Breast epithelium (tissue), 4 donors: Measurements from ENCODE around the gene ARHGEF12. TPM values are rescaled to one million over a fixed set of nuclear protein-coding genes. Genes with fewer than 3 reads are reported as not detected.

Source experiments
- DNase-seq, 2 donors: peaks; one replicate each; pipeline ENCODE4 v3.0.0-alpha.2; 2019; ENCODE audit warnings: low spot score in 2 of 2
- H3K27ac ChIP-seq, 2 donors: fragments of 200-600 bp; sonication (generic) in 1 of 2; one replicate each; pipeline ENCODE4 v1.5.1; 2016 to 2019; ENCODE audit warnings: mild to moderate bottlenecking in 1 of 2
- H3K27me3 ChIP-seq, 2 donors: fragments of 200-600 bp; sonication (generic) in 1 of 2; one replicate each; pipeline versions ENCODE4 v1.5.1 to v1.6.0; 2017 to 2019; ENCODE audit warnings: control low read depth in 1 of 2, mild to moderate bottlenecking in 1 of 2
- H3K36me3 ChIP-seq: fragments of 200-600 bp; one replicate; pipeline ENCODE4 v1.5.1; 2019
- H3K4me1 ChIP-seq, 2 donors: fragments of 200-600 bp; sonication (generic); one replicate each; pipeline ENCODE4 v1.5.1; 2016 to 2019; ENCODE audit warnings: control low read depth in 1 of 2
- H3K4me3 ChIP-seq, 3 donors: fragments of 200-600 bp; sonication (generic); 1 replicate in 2 of 3; 2 replicates in 1 of 3; pipeline ENCODE4 v1.5.1; 2016 to 2019; ENCODE audit warnings: mild to moderate bottlenecking in 3 of 3, moderate library complexity in 2 of 3
- H3K9me3 ChIP-seq, 2 donors: fragments of 200-600 bp; sonication (generic) in 1 of 2; one replicate each; pipeline ENCODE4 v1.5.1; 2016 to 2019; ENCODE audit warnings: control low read depth in 1 of 2
- CTCF ChIP-seq, 3 donors: fragments of 450-650 bp; IDR thresholded peaks; one replicate each; pipeline ENCODE4 v1.5.1; 2016 to 2017; ENCODE audit warnings: antibody characterized with exemption in 3 of 3, mild to moderate bottlenecking in 3 of 3, moderate library complexity in 3 of 3
- POLR2A ChIP-seq: fragments of 450-650 bp; IDR thresholded peaks from one replicate; pipeline ENCODE4 v1.6.1; 2016; ENCODE audit warnings: antibody characterized with exemption, mild to moderate bottlenecking, moderate library complexity
- POLR2AphosphoS5 ChIP-seq, 3 donors: sonication (generic); formaldehyde crosslinking; IDR thresholded peaks; one replicate each; pipeline ENCODE4 v1.6.1; 2017; ENCODE audit warnings: antibody characterized with exemption in 3 of 3
- intact Hi-C: fragments of 100-400 bp; cut with DNase I; formaldehyde crosslinking; loops from one replicate; pipeline ENCODE4 v1.15.1; 2023; ENCODE audit warnings: low total_unique reads
- total RNA-seq, 3 donors: library from RNA; depleted of rRNA; stranded (reverse); fragments of >200 nt; gene quantifications; one replicate each; pipeline ENCODE4 v1.1.0, GENCODE V29; 2016

ARHGEF12 gene
- total RNA-seq, 3 donors from 2014 or later = 83.4 to 192 (median 145) TPM

- no peaks in the 10 kb centered on the region for H3K4me1 ChIP-seq
- H3K9me3 ChIP-seq = no peaks in the 10 kb centered on the region
- intact Hi-C loops = no loop called here
- no peak overlapping the region for H3K4me3 ChIP-seq
- no peaks in the 10 kb centered on the region for H3K27me3 ChIP-seq
- DNase-seq = no peak
- TF ChIP-seq POLR2A (no peak), CTCF (IDR thresholded peaks at IDR 0.05) (no peak), POLR2AphosphoS5 (IDR thresholded peaks at IDR 0.05) (no peak)
- no peaks in the 10 kb centered on the region for H3K36me3 ChIP-seq
- H3K27ac ChIP-seq = no peak overlapping the region
These were observed 40.5 kb downstream of the ARHGEF12 start for GRCh38 chr11:120376547-120377182.

- Histone ChIP-seq H3K4me1 (no peaks in the 10 kb centered on the region), H3K36me3 (no peaks in the 10 kb centered on the region), H3K9me3 (no peaks in the 10 kb centered on the region), H3K27ac (no peak overlapping the region), H3K4me3 (no peak overlapping the region), H3K27me3 (no peaks in the 10 kb centered on the region)
- intact Hi-C loops = no loop called here
- TF ChIP-seq POLR2A (no peak), POLR2AphosphoS5 (IDR thresholded peaks at IDR 0.05) (no peak), CTCF (IDR thresholded peaks at IDR 0.05) (no peak)
- DNase-seq = no peak
These were observed 42.3 kb downstream of the ARHGEF12 start for GRCh38 chr11:120378474-120378873.

GRCh38 chr11:120381401-120381800, 45.2 kb downstream of the ARHGEF12 start:
- H3K27ac ChIP-seq = no peak overlapping the region
- H3K9me3 ChIP-seq = no peaks in the 10 kb centered on the region
- no peak for TF ChIP-seq CTCF (IDR thresholded peaks at IDR 0.05)
- no peak for TF ChIP-seq POLR2AphosphoS5 (IDR thresholded peaks at IDR 0.05)
- no peak overlapping the region for H3K4me3 ChIP-seq
- no peaks in the 10 kb centered on the region for H3K4me1 ChIP-seq
- H3K27me3 ChIP-seq = no peaks in the 10 kb centered on the region
- H3K36me3 ChIP-seq = no peaks in the 10 kb centered on the region
- intact Hi-C loops = no loop called here
- DNase-seq = no peak

- H3K9me3 ChIP-seq = no peaks in the 10 kb centered on the region
- H3K4me1 ChIP-seq = no peaks in the 10 kb centered on the region
- intact Hi-C loops = no loop called here
- H3K4me3 ChIP-seq = no peak overlapping the region
- H3K27ac ChIP-seq = no peak overlapping the region
- no peak for DNase-seq
- TF ChIP-seq POLR2AphosphoS5 (IDR thresholded peaks at IDR 0.05) (no peak), POLR2A (no peak), CTCF (IDR thresholded peaks at IDR 0.05) (no peak)
- H3K27me3 ChIP-seq = no peaks in the 10 kb centered on the region
- no peaks in the 10 kb centered on the region for H3K36me3 ChIP-seq
These were observed 47.4 kb downstream of the ARHGEF12 start for GRCh38 chr11:120383518-120384155.

- no peak overlapping the region for H3K4me3 ChIP-seq
- TF ChIP-seq CTCF (IDR thresholded peaks at IDR 0.05) = no peak
- no peak for TF ChIP-seq POLR2A
- TF ChIP-seq POLR2AphosphoS5 (IDR thresholded peaks at IDR 0.05) = no peak
- no peaks in the 10 kb centered on the region for H3K27me3 ChIP-seq
- no peaks in the 10 kb centered on the region for H3K36me3 ChIP-seq
- no peaks in the 10 kb centered on the region for H3K4me1 ChIP-seq
- no peak overlapping the region for H3K27ac ChIP-seq
- DNase-seq = no peak
- intact Hi-C loops = no loop called here
- no peaks in the 10 kb centered on the region for H3K9me3 ChIP-seq
These were observed 48.3 kb downstream of the ARHGEF12 start for GRCh38 chr11:120384476-120384875.
